ENCODE data around the gene SCN1A. TPM values are rescaled to one million over a fixed set of nuclear protein-coding genes. Genes with fewer than 3 reads are reported as not detected.

Gene SCN1A
- total and polyA plus RNA-seq, 2 of the 4 experiments (the other 2 are of a cell fraction), result under 0.01 TPM; not detected in 1

DNA sequence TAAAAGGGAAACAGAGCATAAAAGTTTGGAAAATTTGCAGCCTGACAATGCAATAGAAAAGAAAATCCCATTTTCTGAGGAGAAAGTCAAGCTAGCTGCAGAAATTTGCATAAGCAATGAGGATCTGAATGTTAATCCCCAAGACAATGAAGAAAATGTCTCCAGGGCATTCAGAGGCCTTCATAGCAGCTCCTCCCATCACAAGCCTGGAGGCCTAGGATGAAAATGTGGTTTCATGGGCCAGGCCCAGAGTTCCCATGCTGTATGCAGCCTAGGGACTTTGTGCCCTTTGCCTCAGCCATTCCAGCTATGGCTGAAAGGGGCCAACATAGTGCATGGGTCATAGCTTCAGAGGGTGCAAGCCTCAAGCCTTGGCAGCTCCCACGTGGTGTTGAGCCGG lies 10.3 kb upstream of the SCN1A start:
- H2AK9ac ChIP-seq (replicated peaks; ENCODE audit: low read depth, low read length, poor library complexity), result no peak overlapping the region
- BruUV-seq (replicated peaks), result no TSS peak
- no peak overlapping the region for H3K18ac ChIP-seq (ENCODE audit: low read depth, low read length)
- H3K14ac ChIP-seq (replicated peaks; ENCODE audit: low read depth, low read length), result no peak overlapping the region
- H3K9ac ChIP-seq (ENCODE audit: low read depth, low read length), result no peak overlapping the region
- H3K27ac ChIP-seq (ENCODE audit: insufficient read depth, low read length), result no peak overlapping the region
- H3K9me3 ChIP-seq (ENCODE audit: control insufficient read depth, insufficient read depth, low read length), result no peaks in the 10 kb centered on the region
- H4K8ac ChIP-seq (ENCODE audit: low read depth in 2 of 2, low read length in 2 of 2), result no peak overlapping the region
- no peaks in the 10 kb centered on the region for H3K9me1 ChIP-seq (ENCODE audit: insufficient read depth, low read length)
- no peaks in the 10 kb centered on the region for H3K36me3 ChIP-seq (ENCODE audit: control insufficient read depth, insufficient read depth, low read length)
- in situ Hi-C loops (cut with MboI; ENCODE audit: low sequenced_read_pairs), result loop anchor here (25.0 kb wide), 1 partner anchor 751 kb away; no protein-coding TSS in a partner anchor
- H2BK15ac ChIP-seq (ENCODE audit: low read depth, low read length), result no peak overlapping the region
- ChIA-PET POLR2A (ENCODE audit: unreplicated experiment) (no interaction called here), CTCF (interaction anchor here (1.4 kb wide), 1 partner anchor 10 kb away, joined by 3 read pairs; the partner anchor contains the start of gene SCN1A)
- H3K4me3 ChIP-seq (ENCODE audit: insufficient read depth, low read depth, low read length), result no peak overlapping the region
- H4K20me1 ChIP-seq (ENCODE audit: insufficient read depth, low read length), result no peaks in the 10 kb centered on the region
- no peak overlapping the region for H2BK20ac ChIP-seq (ENCODE audit: low read depth, low read length)
- H4K5ac ChIP-seq (ENCODE audit: low read depth, low read length), result no peak overlapping the region
- H3K4me2 ChIP-seq (ENCODE audit: low read depth, low read length), result no peak overlapping the region
- H2AFZ ChIP-seq (replicated peaks; ENCODE audit: low read length, poor library complexity), result no peak overlapping the region
- intact Hi-C loops (cut with micrococcal nuclease), result no loop called here
- WGBS, 2 experiments (ENCODE audit: extremely low coverage in 2 of 2, insufficient read length in 1 of 2), result 89% methylated on average over 2 of the region's 2 CpGs; no CpG with 5 or more reads in 1 of the 2 experiments
- H2AK5ac ChIP-seq (ENCODE audit: low read depth, low read length), result no peak overlapping the region
- TF ChIP-seq RFX5 (IDR thresholded peaks at IDR 0.05; ENCODE audit: low read depth, low read length) (no peak), MXI1 (IDR thresholded peaks at IDR 0.05; ENCODE audit: borderline replicate concordance, low read depth, low read length) (no peak), USF2 (IDR thresholded peaks at IDR 0.05; ENCODE audit: low read depth, low read length) (no peak), FOS (IDR thresholded peaks at IDR 0.05; ENCODE audit: low read depth, low read length) (no peak), ELK1 (IDR thresholded peaks at IDR 0.05; ENCODE audit: borderline replicate concordance, low read depth, low read length) (no peak), CTCF (conservative IDR thresholded peaks at IDR 0.05; ENCODE audit: low read depth, low read length) (no peak), NFE2L2 (IDR thresholded peaks at IDR 0.05; ENCODE audit: low read depth, low read length) (no peak), SMC3 (IDR thresholded peaks at IDR 0.05; ENCODE audit: low read depth, low read length) (no peak), RCOR1 (IDR thresholded peaks at IDR 0.05; ENCODE audit: insufficient replicate concordance, low read length) (no peak), CEBPB (IDR thresholded peaks at IDR 0.05; ENCODE audit: low read depth, low read length) (no peak), BHLHE40 (IDR thresholded peaks at IDR 0.05; ENCODE audit: low read depth, low read length) (no peak), CHD1 (IDR thresholded peaks at IDR 0.05; ENCODE audit: low read depth, low read length) (no peak)
- no peak overlapping the region for H3K23ac ChIP-seq (ENCODE audit: low read depth, low read length)
- no peak overlapping the region for H2BK5ac ChIP-seq (ENCODE audit: low read depth, low read length, poor library complexity, severe bottlenecking)
- no peak overlapping the region for H2BK120ac ChIP-seq (ENCODE audit: low read depth, low read length)
- H3K79me1 ChIP-seq (ENCODE audit: low read depth in 1 of 2, low read length in 2 of 2), result no peaks in the 10 kb centered on the region
- H3K56ac ChIP-seq (ENCODE audit: extremely low read depth, insufficient read depth, low read length), result no peak overlapping the region
- dilution Hi-C loops (cut with HindIII; ENCODE audit: low sequenced_read_pairs, unreplicated experiment), result no loop called here
- DNase-seq (no peak), ATAC-seq (ENCODE audit: low read depth) (no peak)
- H3K4ac ChIP-seq (ENCODE audit: low read depth, low read length), result no peak overlapping the region
- no peak overlapping the region for H4K91ac ChIP-seq (ENCODE audit: insufficient read depth, low read depth, low read length)
- peaks cover 2% of the 10 kb centered on the region; the same call in 1 of the 2 replicates for H3K27me3 ChIP-seq (ENCODE audit: control insufficient read depth, insufficient read depth, low read length)
- H3K4me1 ChIP-seq (ENCODE audit: control insufficient read depth, insufficient read depth, low read length), result no peaks in the 10 kb centered on the region
